GM10248 (cell line): Measurements from ENCODE around the gene PFKFB4.
"Not testable (repeated sequence)": the region's sequence is repeated elsewhere in the genome, so short reads cannot be mapped to it uniquely, and the experiment has no call there.

Experiments
- CTCF ChIA-PET: fragments of 300-600 bp; sonication (Branson Sonifier 250); formaldehyde crosslinking; extraction: SDS; loops from one replicate; lab custom pipeline; 2021; ENCODE audit warnings: antibody characterized with exemption; lab: Yijun Ruan, JAX
- POLR2A ChIA-PET: fragments of 350-650 bp; sonication (Branson Sonifier 250); formaldehyde crosslinking; extraction: SDS; loops from one replicate; lab custom pipeline; 2020; ENCODE audit warnings: antibody characterized with exemption; lab: Yijun Ruan, JAX
- DNase-seq: peaks from one replicate; pipeline ENCODE4 v3.0.0; 2012; ENCODE audit errors: extremely low spot score
- CTCF ChIP-seq: IDR thresholded peaks from 2 replicates; pipeline ENCODE4 v1.5.1; 2012; ENCODE audit warnings: mild to moderate bottlenecking, low read depth; ENCODE audit errors: extremely low read depth, missing control alignments, control extremely low read depth

Gene PFKFB4

DNA sequence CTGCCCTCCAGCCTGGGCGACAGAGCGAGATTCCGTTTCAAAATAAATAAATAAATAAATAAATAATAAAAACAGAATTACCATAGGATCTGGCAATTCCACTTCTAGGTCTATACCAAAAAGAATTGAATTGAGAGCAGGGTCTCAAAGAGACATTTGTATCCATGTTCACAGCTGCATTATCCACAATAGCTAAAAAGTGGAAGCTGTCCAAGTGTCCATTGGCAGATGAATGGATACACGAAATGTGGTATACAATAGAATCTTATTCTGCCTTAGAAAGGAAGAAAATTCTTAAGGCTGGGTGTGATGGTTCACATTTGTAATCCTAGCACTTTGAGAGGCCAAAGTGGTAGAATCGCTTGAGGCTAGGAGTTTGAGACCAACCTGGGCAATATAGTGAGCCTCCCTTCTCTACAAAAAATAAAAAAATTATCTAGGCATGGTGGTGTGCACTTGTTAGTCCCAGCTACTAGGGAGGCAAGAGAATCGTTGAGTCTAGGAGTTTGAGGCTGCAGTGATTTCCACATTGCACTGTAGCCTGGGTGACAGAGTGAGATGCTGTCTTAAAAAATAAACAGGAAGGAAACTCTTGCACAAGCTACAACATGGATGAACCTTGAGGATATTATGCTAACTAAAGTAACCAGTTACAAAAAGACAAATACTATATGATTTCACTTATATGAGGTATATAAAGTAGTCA, 24.2 kb downstream of the PFKFB4 start:
- CTCF ChIA-PET, result interaction anchor here (0.9 to 1.9 kb wide), 5 partner anchors 8 to 132 kb away, joined by 3 to 9 read pairs (median 3); no protein-coding TSS in a partner anchor
- POLR2A ChIA-PET, result no interaction called here
- TF ChIP-seq CTCF, result no peak
- DNase-seq, result no peak

DNA sequence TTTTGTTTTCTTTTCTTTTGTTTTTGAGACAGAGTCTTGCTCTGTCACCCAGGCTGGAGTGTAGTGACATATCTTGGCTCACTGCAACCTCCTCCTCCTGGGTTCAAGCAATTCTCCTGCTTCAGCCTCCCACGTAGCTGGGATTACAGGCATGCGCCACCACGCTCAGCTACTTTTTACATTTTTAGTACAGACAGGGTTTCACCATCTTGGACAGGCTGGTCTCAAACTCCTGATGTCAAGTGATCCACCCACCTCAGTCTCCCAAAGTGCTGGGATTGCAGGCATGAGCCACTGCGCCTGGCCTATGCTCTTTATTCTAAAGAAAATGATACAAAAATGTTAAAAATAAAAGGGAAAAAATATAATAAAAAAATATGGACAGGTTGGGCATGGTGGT, 25.9 kb downstream of the PFKFB4 start:
- DNase-seq, POLR2A ChIA-PET: not testable (repeated sequence)
- CTCF ChIA-PET, result interaction anchor here (1.1 to 3.2 kb wide), 7 partner anchors 10 to 130 kb away, joined by 3 to 13 read pairs (median 6); partner anchors contain the start of gene SLC26A6

DNA sequence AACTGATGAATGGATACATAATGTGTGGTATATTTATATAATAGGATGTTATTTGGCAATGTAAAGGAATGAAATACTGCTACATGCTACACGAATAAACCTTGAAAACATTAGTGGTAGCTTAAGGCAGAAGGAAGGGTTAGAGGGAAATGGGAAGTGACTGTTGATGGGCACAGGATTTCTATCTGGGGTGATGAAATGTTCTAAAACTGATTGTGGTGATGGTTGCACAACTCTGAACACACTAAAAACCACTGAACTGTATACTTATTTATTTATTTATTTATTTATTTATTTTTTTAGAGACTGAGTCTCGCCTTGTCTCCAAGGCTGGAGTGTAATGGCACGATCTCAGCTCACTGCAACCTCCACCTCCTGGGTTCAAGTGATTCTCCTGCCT, 27.8 kb downstream of the PFKFB4 start:
- no peak for DNase-seq
- CTCF ChIA-PET, result interaction anchor here (0.7 to 3.2 kb wide), 3 partner anchors 19 to 93 kb away, joined by 3 to 13 read pairs (median 8); no protein-coding TSS in a partner anchor
- no peak for TF ChIP-seq CTCF
- POLR2A ChIA-PET, result no interaction called here

DNA sequence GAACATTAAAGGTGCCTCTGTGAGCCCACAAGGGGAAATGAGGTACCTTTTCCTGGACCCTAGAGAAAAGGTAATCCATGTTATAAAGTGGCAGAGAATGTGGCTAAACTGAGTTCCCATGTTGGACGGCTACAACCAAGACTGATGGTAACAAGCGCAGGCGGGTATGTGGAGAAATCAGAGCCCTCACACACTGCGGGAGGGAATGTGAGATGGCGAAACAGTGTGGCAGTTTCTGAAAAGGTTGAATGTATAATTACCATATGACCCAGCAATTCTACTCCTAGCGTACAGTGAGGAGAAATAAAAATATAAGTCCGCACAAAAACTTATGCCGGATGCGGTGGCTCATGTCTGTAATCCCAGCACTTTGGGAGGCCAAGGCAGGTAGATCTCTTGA, 28.6 kb downstream of the PFKFB4 start:
- DNase-seq, result no peak
- no peak for TF ChIP-seq CTCF
- ChIA-PET CTCF (interaction anchor here (0.7 to 3.2 kb wide), 4 partner anchors 13 to 21 kb away, joined by 3 to 13 read pairs (median 4); no protein-coding TSS in a partner anchor), POLR2A (no interaction called here)

DNA sequence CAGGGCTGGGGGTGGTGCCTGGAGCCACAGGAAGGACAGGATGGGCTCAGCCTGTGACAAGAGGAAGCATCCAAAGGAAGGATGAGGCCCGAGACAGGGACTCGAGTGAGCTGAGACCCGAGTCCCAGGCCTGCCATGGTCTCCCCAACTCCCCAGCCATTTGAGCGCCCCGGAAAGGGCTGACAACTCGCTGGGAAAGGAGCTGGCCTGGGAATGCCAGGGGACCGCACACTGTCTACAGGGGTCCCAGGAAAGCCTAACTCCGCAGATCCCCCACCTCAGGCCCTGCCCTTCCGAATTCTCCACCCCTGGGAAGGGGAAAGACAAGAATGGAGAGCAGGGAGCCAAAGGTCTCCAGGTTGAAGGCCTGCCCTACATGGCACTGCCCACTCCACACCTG, 31.6 kb downstream of the PFKFB4 start:
- no peak for DNase-seq
- POLR2A ChIA-PET, result no interaction called here
- CTCF ChIA-PET, result interaction anchor here (1.1 to 4.3 kb wide), 4 partner anchors 14 to 124 kb away, joined by 3 to 17 read pairs (median 4); no protein-coding TSS in a partner anchor
- TF ChIP-seq CTCF, result no peak

DNA sequence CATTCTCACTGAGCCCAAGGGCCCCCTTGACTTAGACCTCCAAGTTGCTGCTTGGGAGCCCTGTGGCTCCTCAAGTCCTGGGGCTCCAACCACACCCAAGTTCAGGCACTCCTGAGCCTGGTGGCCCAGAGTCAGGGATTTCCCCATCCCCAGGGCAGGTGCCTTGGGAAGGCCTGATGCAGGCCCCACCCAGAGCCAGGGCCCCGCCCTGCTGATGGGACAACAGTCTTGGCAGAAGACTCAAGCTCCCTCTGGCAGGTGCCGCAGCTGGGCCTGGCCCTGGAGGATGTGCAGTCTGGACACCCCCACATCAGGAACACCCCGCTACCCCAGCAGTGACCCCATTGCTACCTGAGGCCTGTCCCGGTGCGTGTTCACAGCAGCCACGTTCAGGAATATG, 35.0 kb downstream of the PFKFB4 start:
- ChIA-PET CTCF (interaction anchor here (0.8 to 4.3 kb wide), 5 partner anchors 14 to 327 kb away, joined by 3 to 17 read pairs (median 4); no protein-coding TSS in a partner anchor), POLR2A (interaction anchor here (0.6 kb wide), 1 partner anchor 13 kb away, joined by 3 read pairs; no protein-coding TSS in a partner anchor)
- no peak for DNase-seq
- no peak for TF ChIP-seq CTCF

DNA sequence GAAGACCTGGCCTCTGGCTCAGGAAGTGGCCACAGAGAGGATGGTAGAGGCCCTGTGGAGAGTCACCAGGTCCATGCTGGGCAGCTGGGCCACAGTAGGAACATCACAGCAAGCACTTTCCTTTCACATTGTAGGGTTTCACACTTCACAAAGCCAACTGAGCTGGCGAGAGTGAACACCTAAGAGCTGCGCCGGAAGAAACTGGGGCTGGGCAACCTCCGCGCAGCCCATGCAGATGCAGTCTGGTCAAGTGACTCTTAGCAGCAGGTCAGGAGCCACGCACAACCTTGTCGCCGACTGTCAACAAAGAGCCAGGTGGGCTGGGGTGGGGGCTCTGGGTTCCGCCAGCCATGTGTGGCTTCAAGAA, 37.3 kb downstream of the PFKFB4 start:
- TF ChIP-seq CTCF, result no peak
- ChIA-PET CTCF (interaction anchor here (0.7 to 1.1 kb wide), 2 partner anchors 11 to 40 kb away, joined by 3 read pairs; no protein-coding TSS in a partner anchor), POLR2A (no interaction called here)
- DNase-seq, result no peak
